ENCODE results near the gene R3HDM2.

R3HDM2 gene

GRCh38 chr12:57261428-57261865 lies 169.4 kb downstream of the R3HDM2 start:
- Histone ChIP-seq H4K20me1 (ENCODE audit: insufficient read depth, low read length) (no peaks in the 10 kb centered on the region), H2AFZ (ENCODE audit: low read length) (no peak overlapping the region), H3K4me1 (ENCODE audit: insufficient read depth, low read length, severe bottlenecking) (peaks cover 4% of the 10 kb centered on the region), H3K36me3 (ENCODE audit: insufficient read depth, low read length) (peaks cover 43% of the 10 kb centered on the region), H3K4me2 (ENCODE audit: low read length) (no peak overlapping the region), H3K9me2 (ENCODE audit: low read depth, low read length) (no peaks in the 10 kb centered on the region), H3K27ac (ENCODE audit: low read depth, low read length, poor library complexity, severe bottlenecking) (no peak overlapping the region), H3K27me3 (ENCODE audit: insufficient read depth, low read length) (no peaks in the 10 kb centered on the region), H3K9ac (ENCODE audit: low read length) (no peak overlapping the region), H3K4me3 (ENCODE audit: low read depth, low read length, poor library complexity, severe bottlenecking) (no peak overlapping the region), H3F3A (ENCODE audit: insufficient read depth, low read length) (no peaks in the 10 kb centered on the region), H3K79me2 (ENCODE audit: insufficient read depth, low read length) (no peaks in the 10 kb centered on the region), H3K9me3 (ENCODE audit: low read length) (no peaks in the 10 kb centered on the region)
- no peak for TF ChIP-seq EZH2 (IDR thresholded peaks at IDR 0.05; ENCODE audit: borderline replicate concordance, low read length)
- no peak for TF ChIP-seq CTCF (IDR thresholded peaks at IDR 0.05; ENCODE audit: low read length)

GRCh38 chr12:57260366-57260765 lies 170.5 kb downstream of the R3HDM2 start:
- peaks cover 4% of the 10 kb centered on the region for H3K4me1 ChIP-seq (ENCODE audit: insufficient read depth, low read length, severe bottlenecking)
- H3K9me3 ChIP-seq (ENCODE audit: low read length), result no peaks in the 10 kb centered on the region
- no peaks in the 10 kb centered on the region for H3F3A ChIP-seq (ENCODE audit: insufficient read depth, low read length)
- no peak overlapping the region for H2AFZ ChIP-seq (ENCODE audit: low read length)
- H3K27me3 ChIP-seq (ENCODE audit: insufficient read depth, low read length), result no peaks in the 10 kb centered on the region
- H3K9me2 ChIP-seq (ENCODE audit: low read depth, low read length), result no peaks in the 10 kb centered on the region
- no peak overlapping the region for H3K4me3 ChIP-seq (ENCODE audit: low read depth, low read length, poor library complexity, severe bottlenecking)
- no peak overlapping the region for H3K27ac ChIP-seq (ENCODE audit: low read depth, low read length, poor library complexity, severe bottlenecking)
- H3K36me3 ChIP-seq (ENCODE audit: insufficient read depth, low read length), result peaks cover 50% of the 10 kb centered on the region
- TF ChIP-seq CTCF (IDR thresholded peaks at IDR 0.05; ENCODE audit: low read length) (no peak), EZH2 (IDR thresholded peaks at IDR 0.05; ENCODE audit: borderline replicate concordance, low read length) (no peak)
- no peak overlapping the region for H3K4me2 ChIP-seq (ENCODE audit: low read length)
- no peak overlapping the region for H3K9ac ChIP-seq (ENCODE audit: low read length)
- H3K79me2 ChIP-seq (ENCODE audit: insufficient read depth, low read length), result no peaks in the 10 kb centered on the region
- no peaks in the 10 kb centered on the region for H4K20me1 ChIP-seq (ENCODE audit: insufficient read depth, low read length)

GRCh38 chr12:57258977-57259970 lies 171.6 kb downstream of the R3HDM2 start:
- no peak overlapping the region for H2AFZ ChIP-seq (ENCODE audit: low read length)
- H4K20me1 ChIP-seq (ENCODE audit: insufficient read depth, low read length), result no peaks in the 10 kb centered on the region
- H3F3A ChIP-seq (ENCODE audit: insufficient read depth, low read length), result no peaks in the 10 kb centered on the region
- TF ChIP-seq EZH2 (IDR thresholded peaks at IDR 0.05; ENCODE audit: borderline replicate concordance, low read length), result no peak
- no peak for TF ChIP-seq CTCF (IDR thresholded peaks at IDR 0.05; ENCODE audit: low read length)
- H3K9ac ChIP-seq (ENCODE audit: low read length), result no peak overlapping the region
- H3K4me1 ChIP-seq (ENCODE audit: insufficient read depth, low read length, severe bottlenecking), result peaks cover 4% of the 10 kb centered on the region
- no peaks in the 10 kb centered on the region for H3K9me2 ChIP-seq (ENCODE audit: low read depth, low read length)
- H3K4me2 ChIP-seq (ENCODE audit: low read length), result no peak overlapping the region
- H3K27me3 ChIP-seq (ENCODE audit: insufficient read depth, low read length), result no peaks in the 10 kb centered on the region
- H3K9me3 ChIP-seq (ENCODE audit: low read length), result no peaks in the 10 kb centered on the region
- H3K36me3 ChIP-seq (ENCODE audit: insufficient read depth, low read length), result peaks cover 49% of the 10 kb centered on the region
- H3K27ac ChIP-seq (ENCODE audit: low read depth, low read length, poor library complexity, severe bottlenecking), result no peak overlapping the region
- H3K79me2 ChIP-seq (ENCODE audit: insufficient read depth, low read length), result no peaks in the 10 kb centered on the region
- no peak overlapping the region for H3K4me3 ChIP-seq (ENCODE audit: low read depth, low read length, poor library complexity, severe bottlenecking)

All from OCI-LY1 (cell line).